GM18498 (cell line): ENCODE measurements around the gene ATP6V0A1.
"Not testable (repeated sequence)": the region's sequence is repeated elsewhere in the genome, so short reads cannot be mapped to it uniquely, and the experiment has no call there.

ENCODE experiments used
- ATAC-seq: cut with Tn5 transposase; IDR thresholded peaks from one replicate; pipeline ENCODE4 v1.9.1; 2021; ENCODE audit warnings: mild to moderate bottlenecking, moderate library complexity; ENCODE audit not compliant: unreplicated experiment

ATP6V0A1 gene

GRCh38 chr17:42475121-42475520 is 16.4 kb downstream of the ATP6V0A1 start:
- no peak for ATAC-seq

- no peak for ATAC-seq
Measured at GRCh38 chr17:42475835-42476234, 17.2 kb downstream of the ATP6V0A1 start.

GRCh38 chr17:42476411-42476810 is 17.7 kb downstream of the ATP6V0A1 start:
- no peak for ATAC-seq

GRCh38 chr17:42477173-42477572 is 18.5 kb downstream of the ATP6V0A1 start:
- ATAC-seq = no peak

GRCh38 chr17:42477824-42478223 is 19.1 kb downstream of the ATP6V0A1 start:
- not testable (repeated sequence) for ATAC-seq

GRCh38 chr17:42484304-42484703 is 25.6 kb downstream of the ATP6V0A1 start:
- no peak for ATAC-seq

- ATAC-seq = no peak
Measured at GRCh38 chr17:42485680-42486079, 27.0 kb downstream of the ATP6V0A1 start.

GRCh38 chr17:42488032-42488431 is 29.4 kb downstream of the ATP6V0A1 start:
- no peak for ATAC-seq

- no peak for ATAC-seq
Measured at GRCh38 chr17:42493319-42493718, 34.6 kb downstream of the ATP6V0A1 start.

- ATAC-seq = no peak
Measured at GRCh38 chr17:42494673-42495072, 36.0 kb downstream of the ATP6V0A1 start.

GRCh38 chr17:42498828-42499227 is 40.1 kb downstream of the ATP6V0A1 start:
- no peak for ATAC-seq

- ATAC-seq = no peak
Measured at GRCh38 chr17:42502091-42502490, 43.4 kb downstream of the ATP6V0A1 start.

GRCh38 chr17:42502926-42503325 is 44.2 kb downstream of the ATP6V0A1 start:
- ATAC-seq = no peak

- no peak for ATAC-seq
Measured at GRCh38 chr17:42507671-42508070, 49.0 kb downstream of the ATP6V0A1 start.

GRCh38 chr17:42508426-42509165 is 49.9 kb downstream of the ATP6V0A1 start:
- ATAC-seq = no peak

- ATAC-seq = no peak
Measured at GRCh38 chr17:42509409-42509808, 50.7 kb downstream of the ATP6V0A1 start.

- no peak for ATAC-seq
Measured at GRCh38 chr17:42509841-42510240, 51.2 kb downstream of the ATP6V0A1 start.

- no peak for ATAC-seq
Measured at GRCh38 chr17:42512246-42512645, 53.6 kb downstream of the ATP6V0A1 start.

GRCh38 chr17:42512733-42513251 is 54.1 kb downstream of the ATP6V0A1 start:
- no peak for ATAC-seq

- no peak for ATAC-seq
Measured at GRCh38 chr17:42513686-42514085, 55.0 kb downstream of the ATP6V0A1 start.

GRCh38 chr17:42514279-42514678 is 55.6 kb downstream of the ATP6V0A1 start:
- ATAC-seq = no peak

GRCh38 chr17:42514867-42515266 is 56.2 kb downstream of the ATP6V0A1 start:
- no peak for ATAC-seq

GRCh38 chr17:42517516-42517915 is 58.8 kb downstream of the ATP6V0A1 start:
- ATAC-seq = no peak
